Stimulated activated CD8-positive, alpha-beta memory T cell treated with anti-CD3 and anti-CD28 coated beads, Interleukin-15, amount 100 ng/mL, for 4 hours (primary cell): ENCODE data around the gene PTPA.
A peak's percentile ranks its signal among the peaks of the same experiment; 100 is the strongest.

Source experiments
- DNase-seq, 2 donors: peaks; one replicate each; pipeline ENCODE4 v3.0.0-alpha.2; 2020; ENCODE audit warnings: low read depth in 2 of 2

The PTPA gene

DNA sequence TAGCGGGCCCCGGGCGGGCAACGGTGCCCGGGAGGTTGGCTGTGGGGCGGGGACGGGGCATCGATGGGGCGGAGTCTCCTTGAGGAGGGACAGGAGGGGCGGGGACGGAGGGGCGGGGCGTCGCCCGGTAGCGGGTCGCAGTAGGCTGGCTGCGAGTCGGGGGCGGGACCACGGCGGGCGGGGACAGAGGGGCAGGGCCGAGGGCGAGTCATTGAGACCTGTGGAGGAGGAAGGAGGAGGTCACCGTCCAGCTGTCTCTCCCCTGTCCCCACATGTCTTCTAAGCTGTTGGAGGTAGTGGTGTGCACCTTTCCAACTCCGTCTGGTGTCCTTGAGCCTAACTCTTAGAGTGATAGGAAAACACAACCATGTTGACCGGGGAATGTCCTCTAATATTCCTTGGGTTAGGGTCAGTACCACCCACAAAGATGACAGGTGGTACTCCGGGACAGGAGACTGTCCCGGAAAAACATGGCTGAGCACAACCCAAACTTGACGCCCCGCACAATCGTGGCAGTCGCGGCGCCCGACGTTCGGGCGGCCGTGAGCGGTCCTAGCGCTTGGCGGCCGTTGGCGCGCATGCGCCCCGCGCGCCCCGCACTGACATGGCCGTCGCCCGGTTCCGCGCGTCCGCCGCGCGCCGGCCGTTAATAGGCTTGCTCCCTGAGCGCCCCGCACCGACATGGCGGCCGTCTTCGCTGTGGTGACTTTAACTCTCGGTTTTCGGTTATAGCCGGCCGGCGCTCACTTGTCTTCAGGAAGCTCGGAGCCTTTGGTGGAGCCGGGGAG, at the start of gene PTPA, which contains the start of gene CRAT:
TSS of gene PTPA (plus strand) at position 676 of the 788 bp plus-strand sequence. CDS start 186 bp downstream, outside the sequence.
TSS of gene CRAT (minus strand) at position 54 of the 788 bp plus-strand sequence. CDS start 284 bp downstream, outside the sequence.
- peak; percentile 89 to 90 for DNase-seq

DNA sequence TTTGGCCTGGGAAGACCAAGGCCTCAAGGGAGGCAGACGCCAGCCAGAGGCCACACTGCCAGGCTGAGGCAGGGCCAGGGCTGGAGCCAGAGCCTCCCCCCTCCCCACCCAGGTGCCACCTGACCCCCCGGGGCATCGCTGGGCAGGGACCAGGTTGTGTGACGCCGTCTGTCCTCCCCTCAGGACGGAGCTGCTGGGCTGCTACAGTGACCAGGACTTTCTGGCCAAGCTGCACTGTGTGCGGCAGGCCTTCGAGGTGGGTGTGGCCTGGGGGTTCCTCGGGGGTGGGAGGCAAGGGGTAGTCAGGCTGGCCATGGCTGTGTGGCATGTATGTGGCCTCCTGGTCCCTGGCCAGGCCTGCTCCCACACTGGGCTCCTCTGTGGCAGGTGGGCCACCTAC, 48.2 kb upstream of the PTPA start:
- DNase-seq: no peak

DNA sequence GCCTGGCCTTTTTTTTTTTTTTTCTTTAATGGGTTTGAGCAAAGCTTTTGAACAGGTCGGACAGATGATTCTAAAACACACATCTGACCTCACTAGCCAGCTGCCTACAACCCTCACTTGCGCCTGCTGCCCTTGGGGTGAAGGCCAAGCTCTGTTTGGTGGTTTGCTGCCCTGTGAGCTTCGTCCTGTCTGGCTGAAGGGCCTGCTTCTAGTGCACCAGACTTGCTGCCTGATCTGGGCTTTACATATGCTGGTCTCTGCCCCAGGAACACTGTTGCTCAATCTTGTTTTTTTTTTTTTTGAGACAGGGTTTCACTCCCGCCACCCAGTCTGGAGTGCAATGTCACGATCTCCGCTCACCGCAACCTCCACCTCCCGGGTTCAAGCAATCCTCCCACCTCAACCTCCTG, 46.7 kb upstream of the PTPA start:
- DNase-seq: no peak

DNA sequence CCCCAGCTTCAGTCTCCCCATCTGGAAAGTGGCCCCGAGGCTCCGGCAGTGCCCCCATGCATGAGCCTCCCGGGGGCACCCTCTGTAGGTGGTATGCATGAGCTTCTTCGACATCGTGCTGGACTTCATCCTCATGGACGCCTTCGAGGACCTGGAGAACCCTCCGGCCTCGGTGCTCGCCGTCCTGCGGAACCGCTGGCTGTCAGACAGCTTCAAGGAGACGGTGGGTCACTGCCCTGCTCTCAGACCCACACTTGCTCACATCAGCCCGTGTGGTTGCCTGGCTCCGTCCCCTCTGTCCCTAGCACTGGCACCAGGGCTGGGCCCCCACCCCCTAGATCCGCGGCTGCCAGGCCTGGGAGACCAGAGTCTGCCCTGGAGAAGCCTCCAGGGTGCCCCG, 43.1 kb upstream of the PTPA start:
- no peak for DNase-seq

DNA sequence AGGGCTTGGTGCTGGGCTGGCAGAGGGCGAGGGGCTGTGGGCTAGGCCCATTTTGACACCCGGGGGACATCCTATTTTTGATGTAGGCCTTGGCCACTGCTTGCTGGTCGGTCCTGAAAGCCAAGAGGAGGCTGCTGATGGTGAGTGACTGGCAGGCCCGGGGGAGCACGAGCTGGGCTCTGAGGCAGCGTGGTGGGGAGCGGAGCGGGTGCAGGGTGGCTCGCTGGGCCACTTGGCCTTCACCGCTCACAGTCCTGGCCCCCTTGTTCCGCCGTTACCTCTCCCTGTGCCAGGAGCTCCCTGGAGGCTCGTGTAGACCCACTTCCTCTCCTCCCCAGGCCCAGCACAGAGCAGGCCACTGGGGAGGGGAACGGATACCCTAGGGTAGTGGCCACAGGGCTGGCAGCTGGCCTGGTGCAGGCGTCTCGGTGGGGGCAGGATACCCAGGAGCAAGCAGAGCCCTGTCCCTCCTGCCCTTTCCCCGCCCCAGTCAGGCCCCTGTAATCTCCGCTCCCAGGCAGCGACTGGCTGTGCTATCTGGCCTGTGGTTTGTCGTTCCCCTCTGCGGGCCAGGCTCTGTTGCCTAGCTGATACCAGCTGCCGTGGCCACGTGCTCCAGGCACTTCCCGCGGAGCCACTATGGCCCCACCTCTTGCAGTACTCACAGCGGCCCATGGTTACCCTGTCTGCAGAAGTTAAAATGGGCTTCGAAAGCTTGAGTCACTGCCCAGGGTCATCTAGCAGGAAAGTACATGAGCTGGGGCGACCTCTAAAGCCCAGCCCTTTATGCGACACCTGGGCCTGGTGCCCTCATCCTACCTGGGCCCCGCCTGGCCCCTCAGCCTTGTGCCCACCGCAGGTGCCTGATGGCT, 42.0 kb upstream of the PTPA start:
- DNase-seq: peak; percentile 28 to 34

DNA sequence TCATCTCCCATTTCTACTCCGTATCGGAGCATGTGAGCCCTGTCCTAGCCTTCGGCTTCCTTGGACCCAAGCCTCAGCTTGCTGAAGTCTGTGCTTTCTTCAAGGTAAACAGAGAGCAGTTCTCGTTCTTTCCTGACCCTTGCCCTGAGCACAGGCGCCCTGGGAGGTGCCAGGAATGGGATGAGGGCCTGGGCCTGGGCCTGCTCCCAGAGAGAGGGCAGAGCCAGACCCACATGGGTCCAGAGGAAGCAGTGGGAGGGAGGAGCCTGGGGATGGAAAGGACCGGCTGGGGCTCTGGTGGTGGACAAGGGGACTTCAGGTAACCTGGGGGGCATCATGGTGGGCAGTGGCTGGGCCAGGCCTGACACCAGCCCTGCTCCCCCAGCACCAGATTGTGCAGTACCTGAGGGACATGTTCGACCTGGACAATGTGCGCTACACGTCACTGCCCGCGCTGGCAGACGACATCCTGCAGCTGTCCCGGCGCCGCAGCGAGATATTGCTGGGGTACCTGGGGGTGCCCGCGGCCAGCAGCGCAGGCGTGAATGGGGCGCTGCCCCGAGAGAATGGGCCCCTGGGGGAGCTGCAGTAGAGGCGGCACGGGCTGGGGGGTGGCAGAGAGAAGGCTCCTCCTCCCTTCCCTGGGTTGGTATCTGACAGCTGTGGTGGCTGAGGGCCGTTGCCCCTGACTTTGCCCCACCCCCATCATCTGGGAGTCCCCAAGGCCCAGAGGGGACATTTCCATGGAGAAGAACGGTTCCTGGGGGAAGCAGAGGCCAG, 41.2 kb upstream of the PTPA start:
- DNase-seq: no peak

DNA sequence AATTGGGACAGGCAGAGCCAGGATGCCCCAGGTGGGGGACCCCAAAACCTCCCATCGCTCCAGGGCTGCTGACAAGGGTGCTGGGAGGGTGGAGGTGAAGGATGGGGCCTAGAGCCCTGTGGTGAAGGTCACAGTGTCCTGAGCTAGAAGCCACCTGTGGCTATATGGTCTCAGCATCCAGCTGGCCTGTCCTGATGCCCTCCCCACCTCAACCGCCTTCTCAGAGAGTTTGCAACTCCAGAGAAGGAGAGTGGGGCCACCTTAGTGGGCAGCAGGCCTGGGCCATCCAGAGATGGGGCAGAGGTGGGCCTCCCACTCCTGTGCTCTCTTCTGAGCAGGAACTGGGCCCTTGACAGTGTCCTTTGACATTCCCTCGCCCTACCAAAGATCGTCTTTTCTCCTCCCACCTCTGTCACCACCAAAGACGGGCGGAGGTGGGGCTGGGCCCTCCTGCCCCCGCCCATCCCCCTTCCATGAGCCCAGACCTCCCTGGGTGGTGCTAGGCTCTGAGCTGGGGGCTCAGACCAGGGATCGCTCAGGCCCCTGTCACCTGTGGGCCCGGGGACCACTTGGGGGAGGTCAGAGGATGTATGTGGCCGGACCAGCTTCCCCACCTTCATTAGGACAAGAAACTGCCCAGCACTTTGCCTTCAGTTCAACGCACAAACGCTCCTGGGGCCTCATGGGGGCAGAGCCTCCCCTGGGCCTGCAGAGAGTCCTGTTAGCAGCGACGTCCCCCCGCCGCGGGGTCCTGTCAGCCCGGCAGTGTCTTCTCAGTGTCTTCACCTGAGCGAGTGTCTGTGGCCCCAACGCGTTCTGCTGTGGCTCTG, 40.3 kb upstream of the PTPA start:
- no peak for DNase-seq

DNA sequence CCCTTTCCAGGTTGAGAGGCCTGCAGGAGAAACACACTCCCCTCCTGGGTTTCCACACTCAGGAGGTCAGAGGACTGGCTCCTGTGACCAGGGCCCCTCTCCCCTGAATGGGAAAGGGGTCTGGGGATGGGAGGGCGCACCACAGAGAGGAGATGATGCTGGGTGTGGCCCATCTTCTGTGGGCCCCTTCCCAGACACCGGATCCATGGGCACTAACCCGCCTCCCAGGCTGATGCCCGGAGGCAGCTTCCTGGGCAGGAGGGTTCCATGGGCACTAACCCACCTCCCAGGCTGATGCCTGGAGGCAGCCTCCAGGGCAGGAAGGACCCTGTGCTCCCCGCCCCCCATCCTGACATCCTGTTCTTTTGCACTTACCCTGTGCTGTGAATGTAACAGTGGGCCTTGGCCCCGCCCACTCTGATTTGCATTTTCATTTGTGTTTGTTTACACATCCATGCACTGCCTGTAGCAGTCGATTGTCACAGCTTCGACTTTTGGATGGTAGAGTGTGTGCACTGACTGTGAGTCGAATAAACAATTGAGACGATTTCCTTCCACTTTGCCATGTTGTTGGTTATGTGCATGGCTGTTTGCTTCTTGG, 39.6 kb upstream of the PTPA start:
- no peak for DNase-seq

DNA sequence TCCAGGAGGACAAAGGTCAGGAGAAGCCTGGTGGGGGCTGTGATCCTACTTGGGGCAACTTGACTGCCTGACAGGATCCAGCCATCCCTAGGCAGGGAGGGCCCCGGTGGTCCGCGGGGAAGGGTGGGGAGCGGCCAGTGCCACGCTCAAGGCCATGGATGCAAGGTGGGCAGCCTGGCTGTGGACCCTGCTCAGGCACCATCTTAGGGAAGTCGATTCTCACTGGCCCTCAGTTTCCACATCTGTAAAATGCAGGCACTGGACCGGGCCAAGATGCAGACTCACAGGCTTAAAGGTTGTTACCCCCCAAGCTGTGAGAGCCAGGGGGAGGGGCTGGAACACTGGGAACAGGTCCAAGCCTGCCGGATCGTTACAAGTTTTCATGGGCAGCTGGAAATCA, 39.0 kb upstream of the PTPA start:
- no peak for DNase-seq

DNA sequence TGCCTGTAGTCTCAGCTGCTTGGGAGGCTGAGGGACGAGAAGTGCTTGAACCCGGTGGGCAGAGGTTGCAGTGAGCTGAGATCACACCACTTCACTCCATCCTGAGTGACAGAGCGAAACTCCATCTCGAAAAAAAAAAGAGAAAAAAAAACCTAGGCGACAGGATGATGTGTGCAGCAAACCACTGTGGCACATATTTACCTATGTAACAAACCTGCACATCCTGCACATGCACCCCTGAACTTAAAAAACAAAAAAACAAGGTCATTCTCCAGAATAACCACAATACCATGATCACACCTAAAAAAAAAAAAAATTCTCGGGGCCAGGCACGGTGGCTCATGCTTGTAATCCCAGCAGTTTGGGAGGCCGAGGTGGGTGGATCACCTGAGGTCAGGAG, 37.8 kb upstream of the PTPA start:
- DNase-seq: no peak

DNA sequence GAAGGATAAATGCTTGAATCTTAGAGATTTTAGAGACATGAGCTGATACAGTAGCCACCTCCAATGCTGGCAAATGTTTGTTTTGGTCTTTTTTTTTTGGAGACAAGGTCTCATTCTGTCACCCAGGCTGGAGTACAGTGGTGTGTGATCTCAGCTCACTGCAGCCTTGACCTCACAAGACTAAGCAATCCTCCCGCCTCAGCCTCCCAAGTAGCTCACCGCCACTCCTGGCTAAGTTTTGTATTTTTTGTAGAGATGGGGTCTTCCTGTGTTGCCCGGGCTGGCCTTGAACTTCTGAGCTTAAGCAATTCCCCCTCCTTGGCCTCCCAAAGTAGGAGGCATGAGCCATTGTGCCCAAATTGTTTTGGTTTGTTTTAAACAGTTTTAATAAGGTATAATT, 37.1 kb upstream of the PTPA start:
- no peak for DNase-seq

DNA sequence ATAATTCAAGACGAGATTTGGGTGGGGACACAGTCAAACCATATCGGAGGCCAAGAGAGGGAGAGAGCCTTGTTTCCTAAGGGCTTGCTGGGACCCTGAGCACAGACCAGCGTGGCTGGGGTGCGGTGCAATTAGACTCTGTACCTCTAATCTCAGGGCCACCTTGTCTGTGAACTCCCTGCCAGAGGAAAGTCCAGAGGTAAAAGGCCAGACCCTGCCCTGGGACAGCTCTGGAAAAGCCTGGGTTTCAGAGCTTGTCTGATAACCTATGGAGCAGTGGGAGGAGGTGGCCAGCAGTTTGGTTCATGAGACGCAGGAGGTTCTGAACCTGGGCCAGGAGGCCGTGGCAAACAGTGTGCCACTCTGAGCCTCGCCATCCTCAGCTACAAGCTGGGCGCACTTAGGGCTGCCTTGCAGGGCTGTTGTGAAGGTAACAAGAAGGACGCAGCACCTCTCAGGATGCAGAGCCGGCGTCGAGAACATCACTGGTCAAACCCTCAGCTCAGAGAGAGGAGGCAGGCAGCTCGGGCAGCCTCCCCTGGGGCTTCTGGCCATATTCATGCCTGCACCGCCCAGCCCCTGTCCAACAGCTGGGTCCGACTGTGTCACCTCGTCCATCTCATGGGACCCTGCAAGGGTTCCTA, 35.1 kb upstream of the PTPA start:
- no peak for DNase-seq

DNA sequence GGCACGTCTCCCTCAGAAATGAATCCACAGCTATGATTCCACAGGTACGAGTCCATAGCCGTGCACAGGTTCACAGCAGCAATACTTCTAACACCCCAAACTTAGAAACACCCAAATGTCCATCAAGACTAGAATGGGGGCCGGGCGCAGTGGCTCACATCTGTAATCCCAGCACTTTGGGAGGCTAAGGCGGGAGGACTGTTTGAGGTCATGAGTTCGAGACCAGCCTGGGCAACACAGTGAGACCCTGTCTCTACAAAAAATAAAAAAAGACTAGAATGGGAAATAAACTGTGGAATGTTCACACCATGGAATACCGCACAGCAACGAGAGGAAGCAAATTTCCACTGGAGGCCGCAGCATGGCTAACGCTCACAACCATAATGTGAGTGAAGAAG, 34.6 kb upstream of the PTPA start:
- DNase-seq: no peak

DNA sequence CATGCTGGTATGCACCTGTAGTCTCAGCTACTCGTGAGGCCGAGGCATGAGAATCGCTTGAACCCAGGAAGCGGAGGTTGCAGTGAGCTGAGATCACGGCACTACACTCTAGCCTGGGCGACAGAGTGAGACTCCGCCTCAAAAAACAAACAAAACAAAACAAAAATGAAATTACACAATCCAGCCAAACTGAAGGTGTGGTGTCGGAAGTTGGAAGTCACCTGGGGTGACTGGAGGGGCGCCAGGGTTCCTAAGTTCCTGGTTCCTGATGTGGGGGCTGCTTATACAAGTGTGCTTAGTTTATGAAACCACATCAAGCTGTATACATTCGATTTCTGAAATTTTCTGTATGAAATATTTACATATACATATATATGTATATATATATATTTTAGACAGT, 34.0 kb upstream of the PTPA start:
- DNase-seq: no peak

DNA sequence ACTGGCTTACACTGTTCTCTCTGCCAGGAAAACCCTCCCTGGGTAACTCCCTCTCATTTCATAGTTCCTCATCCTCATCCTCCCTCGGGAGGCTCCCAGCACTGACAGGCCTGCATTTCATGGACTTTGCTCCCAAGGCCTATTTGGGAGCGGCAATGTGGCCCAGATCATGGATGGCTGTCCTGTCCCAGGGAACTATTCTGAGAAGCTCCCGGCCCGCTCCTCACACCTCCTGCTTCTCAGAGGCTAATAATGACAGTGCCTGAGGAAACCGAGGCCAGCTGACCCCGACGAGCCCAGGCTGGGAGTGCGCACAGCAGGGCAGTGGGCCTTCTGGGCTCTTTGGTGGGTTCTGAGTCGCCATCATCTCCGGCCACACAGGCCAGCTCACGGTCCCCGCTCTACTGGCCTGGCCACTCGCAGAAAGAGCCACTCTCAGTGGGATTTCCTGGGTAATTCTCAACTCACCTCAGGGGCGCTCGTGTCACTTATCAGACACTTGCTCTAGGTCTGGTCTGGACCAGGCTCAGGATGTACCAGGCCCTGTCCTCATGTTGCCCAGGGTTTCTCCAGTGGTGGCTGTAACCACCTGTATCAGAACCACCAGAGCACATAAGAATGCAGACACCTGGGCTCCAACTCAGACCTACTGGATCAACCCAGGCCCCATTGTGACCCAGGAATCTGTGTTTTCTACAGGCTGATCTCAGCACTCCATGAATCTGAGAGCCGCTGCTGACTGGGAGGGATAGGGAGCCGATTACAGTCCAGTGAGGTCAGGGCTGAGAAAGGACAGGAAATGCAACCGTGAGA, 32.3 kb upstream of the PTPA start:
- DNase-seq: no peak

DNA sequence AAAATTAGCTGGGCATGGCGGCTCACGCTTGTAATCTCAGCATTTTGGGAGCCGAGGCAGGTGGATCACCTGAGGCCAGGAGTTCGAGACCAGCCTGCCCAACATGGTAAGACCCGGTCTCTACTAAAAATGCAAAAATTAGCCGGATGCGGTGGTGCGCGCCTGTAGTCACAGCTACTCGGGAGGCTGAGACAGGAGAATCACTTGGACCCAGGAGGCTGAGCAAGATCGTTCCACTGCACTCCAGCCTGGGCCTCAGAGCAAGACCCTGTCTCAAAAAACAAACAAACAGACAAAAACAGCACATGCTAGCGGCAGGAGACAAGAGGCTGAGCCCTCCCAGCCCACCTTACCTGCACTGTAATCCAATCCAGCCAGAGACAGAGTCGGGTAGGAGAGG, 31.4 kb upstream of the PTPA start:
- DNase-seq: no peak

DNA sequence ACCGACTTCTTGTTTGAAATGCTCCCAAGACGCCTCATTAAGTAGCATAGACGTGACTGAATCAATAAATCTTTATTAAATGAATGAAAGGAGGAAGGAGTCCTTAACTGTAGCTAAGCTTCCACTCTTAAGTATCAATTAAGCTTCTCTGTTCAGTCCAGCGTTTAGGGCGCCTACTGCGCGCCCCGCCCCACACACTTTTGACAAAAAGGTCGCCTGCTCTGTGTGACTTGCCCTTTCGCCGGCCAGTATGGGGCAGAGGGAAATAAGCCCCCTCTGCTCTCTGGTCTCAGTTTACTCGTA, 31.0 kb upstream of the PTPA start:
- no peak for DNase-seq

DNA sequence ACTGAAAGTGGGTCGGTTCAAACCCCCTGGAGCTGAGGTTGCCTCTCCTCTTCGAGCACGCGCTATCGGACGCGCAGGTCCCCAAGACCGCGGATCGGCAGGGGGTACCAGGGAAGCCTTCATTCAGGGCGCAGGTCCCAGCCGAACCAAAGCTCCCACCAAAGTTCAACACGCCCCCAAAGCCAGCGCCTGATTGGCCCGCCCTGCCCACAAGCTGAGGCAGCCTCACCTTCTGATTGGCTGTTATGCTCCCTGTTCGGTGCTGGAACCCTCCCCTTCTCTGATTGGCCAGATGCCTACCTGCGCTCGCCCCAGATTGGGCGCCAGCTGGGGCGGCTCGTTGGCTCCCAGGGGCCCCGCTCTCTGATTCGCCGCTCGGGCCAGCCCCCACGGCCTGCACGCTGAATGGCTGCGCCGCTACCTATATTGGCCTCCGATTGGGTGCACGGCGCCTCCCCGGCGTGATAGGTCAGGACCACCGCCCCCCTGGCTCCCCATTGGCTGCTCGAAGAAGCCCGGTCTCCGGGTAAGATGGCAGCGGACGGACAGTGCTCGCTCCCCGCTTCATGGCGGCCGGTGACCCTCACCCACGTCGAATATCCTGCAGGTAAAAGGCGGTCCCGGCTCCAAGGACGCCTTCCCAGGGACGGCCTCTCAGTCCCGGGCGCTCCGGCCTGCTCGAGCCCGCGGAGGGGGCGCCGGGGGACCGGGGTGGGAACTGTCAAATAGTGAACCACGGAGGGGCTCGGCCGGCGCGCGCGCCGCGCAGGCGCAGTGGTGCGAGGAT, 30.4 kb upstream of the PTPA start, which contains the start of gene DOLPP1:
TSS of gene DOLPP1 (plus strand) at position 511 of the 787 bp plus-strand sequence. CDS start at position 532, 21 bp downstream.
- peak; percentile 98 for DNase-seq
